ENCODE data around the gene IL17RE.

IL17RE gene

GRCh38 chr3:9898467-9899241 is 4.0 kb upstream of the IL17RE start:
- TF ChIP-seq REST (IDR thresholded peaks at IDR 0.05; ENCODE audit: insufficient read depth in 1 of 2, low read depth in 2 of 2, low read length in 2 of 2) (no peak), TAF1 (IDR thresholded peaks at IDR 0.05; ENCODE audit: borderline replicate concordance, insufficient read depth, low read length) (no peak), SIN3A (IDR thresholded peaks at IDR 0.05; ENCODE audit: borderline replicate concordance, insufficient read depth, low read length) (no peak), FOXP2 (optimal IDR thresholded peaks at IDR 0.05; ENCODE audit: borderline replicate concordance, extremely low read depth, extremely low read length, insufficient read depth) (no peak), POLR2AphosphoS5 (IDR thresholded peaks at IDR 0.05; ENCODE audit: low read depth, low read length) (no peak)

- TF ChIP-seq POLR2AphosphoS5 (IDR thresholded peaks at IDR 0.05; ENCODE audit: low read depth, low read length) (no peak), FOXP2 (optimal IDR thresholded peaks at IDR 0.05; ENCODE audit: borderline replicate concordance, extremely low read depth, extremely low read length, insufficient read depth) (no peak), SIN3A (IDR thresholded peaks at IDR 0.05; ENCODE audit: borderline replicate concordance, insufficient read depth, low read length) (no peak), TAF1 (IDR thresholded peaks at IDR 0.05; ENCODE audit: borderline replicate concordance, insufficient read depth, low read length) (no peak), REST (IDR thresholded peaks at IDR 0.05; ENCODE audit: insufficient read depth in 1 of 2, low read depth in 2 of 2, low read length in 2 of 2) (no peak)
Observed at GRCh38 chr3:9899289-9899791, 3.3 kb upstream of the IL17RE start.

GRCh38 chr3:9901967-9902366 is 681 bp upstream of the IL17RE start:
- TF ChIP-seq REST (IDR thresholded peaks at IDR 0.05; ENCODE audit: insufficient read depth in 1 of 2, low read depth in 2 of 2, low read length in 2 of 2) (no peak), FOXP2 (optimal IDR thresholded peaks at IDR 0.05; ENCODE audit: borderline replicate concordance, extremely low read depth, extremely low read length, insufficient read depth) (no peak), POLR2AphosphoS5 (IDR thresholded peaks at IDR 0.05; ENCODE audit: low read depth, low read length) (no peak)

GRCh38 chr3:9903238-9903624 is 583 bp downstream of the IL17RE start:
- TF ChIP-seq FOXP2 (optimal IDR thresholded peaks at IDR 0.05; ENCODE audit: borderline replicate concordance, extremely low read depth, extremely low read length, insufficient read depth) (no peak), POLR2AphosphoS5 (IDR thresholded peaks at IDR 0.05; ENCODE audit: low read depth, low read length) (no peak), TAF1 (IDR thresholded peaks at IDR 0.05; ENCODE audit: borderline replicate concordance, insufficient read depth, low read length) (no peak), REST (IDR thresholded peaks at IDR 0.05; ENCODE audit: insufficient read depth in 1 of 2, low read depth in 2 of 2, low read length in 2 of 2) (no peak), SIN3A (IDR thresholded peaks at IDR 0.05; ENCODE audit: borderline replicate concordance, insufficient read depth, low read length) (no peak)

Data from PFSK-1 (cell line).